Liver (tissue), 3 donors: Measurements from ENCODE around the gene RAB13.

Experiments
- EGR1 ChIP-seq, 2 donors: IDR thresholded peaks; 2 replicates each; pipeline ENCODE4 v1.6.1; 2016 to 2018; ENCODE audit warnings: antibody characterized with exemption in 2 of 2, low read depth in 2 of 2
- HNF4G ChIP-seq: IDR thresholded peaks from 2 replicates; pipeline ENCODE4 v1.6.1; 2016; ENCODE audit warnings: antibody characterized with exemption
- JUND ChIP-seq, 2 donors: IDR thresholded peaks; 2 replicates each; pipeline ENCODE4 v1.6.1; 2016; ENCODE audit warnings: antibody characterized with exemption in 2 of 2
- RAD21 ChIP-seq, 2 donors: IDR thresholded peaks; 2 replicates each; pipeline ENCODE4 v1.6.1; 2016; ENCODE audit warnings: antibody characterized with exemption in 2 of 2, mild to moderate bottlenecking in 2 of 2
- SP1 ChIP-seq: IDR thresholded peaks from 2 replicates; pipeline ENCODE4 v1.6.1; 2018; ENCODE audit warnings: antibody characterized with exemption, mild to moderate bottlenecking
- TAF1 ChIP-seq: conservative IDR thresholded peaks from 2 replicates; pipeline ENCODE4 v1.6.1; 2016; ENCODE audit warnings: antibody characterized with exemption, mild to moderate bottlenecking
- YY1 ChIP-seq: IDR thresholded peaks from 2 replicates; pipeline ENCODE4 v1.6.1; 2016; ENCODE audit warnings: antibody characterized with exemption, mild to moderate bottlenecking
- TF ChIP-seq, protein P1 (sequence below): fragments of 150-350 bp; IDR thresholded peaks from 2 replicates; pipeline ENCODE4 v1.5.1; 2017; ENCODE audit warnings: improper control_type of control experiment, low read depth, low read length; ENCODE audit not compliant: missing input control
- TF ChIP-seq, protein P2 (sequence below): IDR thresholded peaks from 2 replicates; pipeline ENCODE4 v1.6.1; 2016; ENCODE audit warnings: antibody characterized with exemption
- donor health status: healthy.
- donor health status: healthy.

DNA sequence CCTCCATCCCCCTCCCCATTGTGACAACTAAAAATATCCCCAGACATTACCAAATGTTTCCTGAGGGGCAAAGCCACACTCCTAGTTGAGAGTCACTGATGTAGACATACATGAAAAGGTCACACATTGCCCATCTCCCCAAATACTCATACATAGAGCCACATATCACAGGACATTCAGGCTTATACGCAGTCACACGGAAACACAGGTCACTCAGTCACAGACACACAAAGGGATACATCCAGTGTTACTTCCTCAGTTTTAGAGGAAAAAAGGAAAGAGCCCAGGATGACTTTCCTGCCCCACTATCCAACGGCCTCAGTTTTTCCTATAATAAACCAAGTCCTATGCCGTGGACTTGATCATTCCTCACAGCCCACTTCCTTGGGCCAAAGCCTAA is 24.7 kb downstream of the RAB13 start:
- TF ChIP-seq, protein P1, sequence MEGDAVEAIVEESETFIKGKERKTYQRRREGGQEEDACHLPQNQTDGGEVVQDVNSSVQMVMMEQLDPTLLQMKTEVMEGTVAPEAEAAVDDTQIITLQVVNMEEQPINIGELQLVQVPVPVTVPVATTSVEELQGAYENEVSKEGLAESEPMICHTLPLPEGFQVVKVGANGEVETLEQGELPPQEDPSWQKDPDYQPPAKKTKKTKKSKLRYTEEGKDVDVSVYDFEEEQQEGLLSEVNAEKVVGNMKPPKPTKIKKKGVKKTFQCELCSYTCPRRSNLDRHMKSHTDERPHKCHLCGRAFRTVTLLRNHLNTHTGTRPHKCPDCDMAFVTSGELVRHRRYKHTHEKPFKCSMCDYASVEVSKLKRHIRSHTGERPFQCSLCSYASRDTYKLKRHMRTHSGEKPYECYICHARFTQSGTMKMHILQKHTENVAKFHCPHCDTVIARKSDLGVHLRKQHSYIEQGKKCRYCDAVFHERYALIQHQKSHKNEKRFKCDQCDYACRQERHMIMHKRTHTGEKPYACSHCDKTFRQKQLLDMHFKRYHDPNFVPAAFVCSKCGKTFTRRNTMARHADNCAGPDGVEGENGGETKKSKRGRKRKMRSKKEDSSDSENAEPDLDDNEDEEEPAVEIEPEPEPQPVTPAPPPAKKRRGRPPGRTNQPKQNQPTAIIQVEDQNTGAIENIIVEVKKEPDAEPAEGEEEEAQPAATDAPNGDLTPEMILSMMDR: no peak
- no peak for TF ChIP-seq RAD21 (IDR thresholded peaks at IDR 0.05)
- TF ChIP-seq, protein P2, sequence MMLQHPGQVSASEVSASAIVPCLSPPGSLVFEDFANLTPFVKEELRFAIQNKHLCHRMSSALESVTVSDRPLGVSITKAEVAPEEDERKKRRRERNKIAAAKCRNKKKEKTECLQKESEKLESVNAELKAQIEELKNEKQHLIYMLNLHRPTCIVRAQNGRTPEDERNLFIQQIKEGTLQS: no peak
- TF ChIP-seq YY1: no peak
- TF ChIP-seq TAF1: no peak
- no peak for TF ChIP-seq EGR1 (IDR thresholded peaks at IDR 0.05; ENCODE audit: low read depth in 2 of 2)
- no peak for TF ChIP-seq HNF4G
- no peak for TF ChIP-seq JUND (IDR thresholded peaks at IDR 0.05)
- TF ChIP-seq SP1: no peak
